ENCODE measurements around the gene GALNTL6.

Gene GALNTL6

GRCh38 chr4:171981185-171981584 is 168.0 kb downstream of the GALNTL6 start:
- no peak overlapping the region for H3K4me3 ChIP-seq (ENCODE audit: low read length in 2 of 2)
- no peaks in the 10 kb centered on the region for H3K27me3 ChIP-seq (ENCODE audit: control insufficient read depth in 2 of 2, insufficient read depth in 2 of 2, low read length in 2 of 2)
- H3K36me3 ChIP-seq (ENCODE audit: control insufficient read depth in 2 of 2, insufficient read depth in 2 of 2, low read length in 2 of 2), result no peaks in the 10 kb centered on the region
- no peak overlapping the region for H3K27ac ChIP-seq (ENCODE audit: low read depth in 2 of 2, low read length in 2 of 2)
- H3K4me1 ChIP-seq (ENCODE audit: control insufficient read depth in 2 of 2, insufficient read depth in 2 of 2, low read length in 2 of 2), result peaks cover 0 to 3% of the 10 kb centered on the region in 2 donors
- no peak overlapping the region for H3K9ac ChIP-seq (ENCODE audit: low read depth in 1 of 2, low read length in 2 of 2)
- no peaks in the 10 kb centered on the region for H3K9me3 ChIP-seq (ENCODE audit: control insufficient read depth in 2 of 2, low read length in 2 of 2)

DNA sequence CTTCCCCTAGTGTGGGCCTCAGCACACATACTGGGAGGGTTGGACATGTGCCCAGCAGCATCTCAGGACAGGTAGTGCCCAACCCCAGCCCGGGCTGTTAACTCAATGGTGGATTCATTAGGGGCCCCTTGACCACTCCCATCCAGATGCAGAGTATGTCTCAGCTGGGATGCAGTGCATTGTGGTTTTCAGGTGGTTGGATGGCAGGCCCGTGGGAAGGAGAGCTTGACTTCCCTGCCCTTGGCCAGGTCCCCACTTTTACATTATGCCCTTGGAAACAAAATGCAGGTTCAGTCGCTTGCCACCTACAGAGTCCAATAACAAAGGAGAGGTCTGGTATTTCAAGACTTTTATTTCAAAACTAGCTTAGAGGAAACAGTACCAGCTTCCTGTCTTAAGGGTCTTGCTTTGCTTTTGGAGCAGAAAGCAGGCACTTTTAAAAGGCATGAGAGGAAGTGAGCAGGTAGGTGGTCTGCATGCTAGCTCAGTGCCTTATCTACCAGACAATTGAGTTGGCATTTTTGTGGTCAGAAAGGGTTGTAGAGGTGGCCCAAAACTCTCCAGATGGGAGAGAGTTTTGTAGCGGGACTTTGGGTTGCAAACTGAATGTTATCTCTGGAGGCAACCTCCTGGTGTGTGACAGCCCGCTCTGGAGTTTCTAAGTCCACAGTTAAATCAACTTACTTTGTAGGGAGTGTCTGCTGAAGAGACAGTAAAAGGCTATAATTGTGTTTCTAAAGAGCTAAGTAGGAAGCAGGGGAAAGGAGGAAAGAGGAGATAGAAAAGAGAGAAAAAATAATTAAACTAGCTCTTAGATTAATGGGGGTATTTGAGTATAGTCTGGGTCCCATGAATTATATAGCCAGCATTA is 171.0 kb downstream of the GALNTL6 start:
- Histone ChIP-seq H3K27me3 (ENCODE audit: control insufficient read depth in 2 of 2, insufficient read depth in 2 of 2, low read length in 2 of 2) (no peaks in the 10 kb centered on the region), H3K9ac (ENCODE audit: low read depth in 1 of 2, low read length in 2 of 2) (no peak overlapping the region), H3K4me3 (ENCODE audit: low read length in 2 of 2) (peak overlapping the region in 1 of 2 donors; percentile 23), H3K27ac (ENCODE audit: low read depth in 2 of 2, low read length in 2 of 2) (no peak overlapping the region), H3K36me3 (ENCODE audit: control insufficient read depth in 2 of 2, insufficient read depth in 2 of 2, low read length in 2 of 2) (no peaks in the 10 kb centered on the region), H3K9me3 (ENCODE audit: control insufficient read depth in 2 of 2, low read length in 2 of 2) (no peaks in the 10 kb centered on the region), H3K4me1 (ENCODE audit: control insufficient read depth in 2 of 2, insufficient read depth in 2 of 2, low read length in 2 of 2) (peaks cover 0 to 3% of the 10 kb centered on the region in 2 donors)

- Histone ChIP-seq H3K36me3 (ENCODE audit: control insufficient read depth in 2 of 2, insufficient read depth in 2 of 2, low read length in 2 of 2) (no peaks in the 10 kb centered on the region), H3K27ac (ENCODE audit: low read depth in 2 of 2, low read length in 2 of 2) (no peak overlapping the region), H3K4me1 (ENCODE audit: control insufficient read depth in 2 of 2, insufficient read depth in 2 of 2, low read length in 2 of 2) (peaks cover 0 to 3% of the 10 kb centered on the region in 2 donors), H3K9me3 (ENCODE audit: control insufficient read depth in 2 of 2, low read length in 2 of 2) (no peaks in the 10 kb centered on the region), H3K9ac (ENCODE audit: low read depth in 1 of 2, low read length in 2 of 2) (no peak overlapping the region), H3K4me3 (ENCODE audit: low read length in 2 of 2) (peak overlapping the region in 1 of 2 donors; percentile 23), H3K27me3 (ENCODE audit: control insufficient read depth in 2 of 2, insufficient read depth in 2 of 2, low read length in 2 of 2) (no peaks in the 10 kb centered on the region)
Observed at GRCh38 chr4:171985129-171985528, 171.9 kb downstream of the GALNTL6 start.

DNA sequence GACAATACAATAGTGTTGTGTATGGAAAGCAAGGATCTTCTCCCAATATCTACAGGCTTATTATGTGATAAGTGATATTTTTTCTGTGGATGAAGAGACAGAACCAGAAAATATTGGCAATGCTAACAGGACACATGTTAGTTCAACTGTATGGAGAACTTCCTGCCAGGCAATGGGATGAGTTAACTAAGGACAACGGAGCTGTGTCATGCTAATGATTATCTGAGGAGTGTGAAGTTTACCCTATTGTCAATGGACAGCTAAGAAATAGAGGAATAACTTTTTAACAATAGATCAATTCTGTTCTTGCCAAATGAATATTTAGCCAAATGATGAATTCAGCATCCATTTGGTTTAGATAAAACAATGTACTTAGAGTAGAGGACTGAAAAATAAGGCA is 180.0 kb downstream of the GALNTL6 start:
- H3K27me3 ChIP-seq (ENCODE audit: control insufficient read depth in 2 of 2, insufficient read depth in 2 of 2, low read length in 2 of 2), result no peaks in the 10 kb centered on the region
- H3K9me3 ChIP-seq (ENCODE audit: control insufficient read depth in 2 of 2, low read length in 2 of 2), result no peaks in the 10 kb centered on the region
- H3K9ac ChIP-seq (ENCODE audit: low read depth in 1 of 2, low read length in 2 of 2), result no peak overlapping the region

GRCh38 chr4:172007889-172008288 is 194.7 kb downstream of the GALNTL6 start:
- Histone ChIP-seq H3K27ac (ENCODE audit: low read depth in 2 of 2, low read length in 2 of 2) (no peak overlapping the region), H3K4me1 (ENCODE audit: control insufficient read depth in 2 of 2, insufficient read depth in 2 of 2, low read length in 2 of 2) (no peaks in the 10 kb centered on the region), H3K4me3 (ENCODE audit: low read length in 2 of 2) (no peak overlapping the region), H3K9me3 (ENCODE audit: control insufficient read depth in 2 of 2, low read length in 2 of 2) (no peaks in the 10 kb centered on the region), H3K36me3 (ENCODE audit: control insufficient read depth in 2 of 2, insufficient read depth in 2 of 2, low read length in 2 of 2) (no peaks in the 10 kb centered on the region), H3K27me3 (ENCODE audit: control insufficient read depth in 2 of 2, insufficient read depth in 2 of 2, low read length in 2 of 2) (no peaks in the 10 kb centered on the region), H3K9ac (ENCODE audit: low read depth in 1 of 2, low read length in 2 of 2) (no peak overlapping the region)

More for the DNA sequence above, 180.0 kb downstream of the GALNTL6 start:
- Histone ChIP-seq H3K27ac (ENCODE audit: low read depth in 2 of 2, low read length in 2 of 2) (no peak overlapping the region), H3K36me3 (ENCODE audit: control insufficient read depth in 2 of 2, insufficient read depth in 2 of 2, low read length in 2 of 2) (no peaks in the 10 kb centered on the region), H3K4me1 (ENCODE audit: control insufficient read depth in 2 of 2, insufficient read depth in 2 of 2, low read length in 2 of 2) (no peaks in the 10 kb centered on the region), H3K4me3 (ENCODE audit: low read length in 2 of 2) (no peak overlapping the region)

DNA sequence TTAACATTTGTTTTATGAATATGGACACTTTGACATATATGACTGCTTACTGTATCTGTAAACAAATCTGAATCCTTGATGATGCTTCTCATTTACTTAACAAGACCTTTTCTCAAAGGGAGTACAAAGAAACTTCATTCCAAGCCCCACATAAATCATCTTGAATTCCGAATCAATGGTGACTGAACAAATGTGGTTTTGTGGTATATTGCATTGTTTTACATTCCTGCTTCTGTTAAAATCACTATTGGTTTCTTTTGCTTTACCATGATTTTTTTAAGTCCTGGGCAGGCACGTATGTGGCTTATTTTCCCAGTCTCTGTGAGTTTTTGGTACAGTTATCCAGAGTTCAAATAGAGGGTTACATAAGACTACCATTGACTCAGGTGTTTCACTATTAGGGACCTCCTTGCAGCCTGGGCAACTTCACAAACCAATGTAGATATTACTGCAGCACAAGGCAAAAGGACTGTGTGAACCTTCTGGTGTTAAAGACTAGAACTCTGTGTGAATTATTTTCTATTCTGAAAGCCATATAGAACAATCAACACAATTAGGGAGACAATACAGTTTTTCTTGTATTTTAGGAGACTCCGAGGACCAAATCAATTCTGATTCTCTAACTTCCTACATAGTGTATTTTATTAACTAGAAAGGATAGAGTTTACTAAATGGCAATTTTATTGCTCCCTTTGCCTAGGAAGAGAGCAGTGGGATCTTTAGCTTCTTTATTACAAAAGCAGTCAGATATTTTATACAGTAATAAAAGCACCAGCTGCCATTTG is 196.4 kb downstream of the GALNTL6 start:
- no peak overlapping the region for H3K27ac ChIP-seq (ENCODE audit: low read depth in 2 of 2, low read length in 2 of 2)
- H3K9ac ChIP-seq (ENCODE audit: low read depth in 1 of 2, low read length in 2 of 2), result no peak overlapping the region
- H3K4me3 ChIP-seq (ENCODE audit: low read length in 2 of 2), result no peak overlapping the region
- H3K36me3 ChIP-seq (ENCODE audit: control insufficient read depth in 2 of 2, insufficient read depth in 2 of 2, low read length in 2 of 2), result no peaks in the 10 kb centered on the region
- H3K27me3 ChIP-seq (ENCODE audit: control insufficient read depth in 2 of 2, insufficient read depth in 2 of 2, low read length in 2 of 2), result no peaks in the 10 kb centered on the region
- H3K4me1 ChIP-seq (ENCODE audit: control insufficient read depth in 2 of 2, insufficient read depth in 2 of 2, low read length in 2 of 2), result no peaks in the 10 kb centered on the region
- no peaks in the 10 kb centered on the region for H3K9me3 ChIP-seq (ENCODE audit: control insufficient read depth in 2 of 2, low read length in 2 of 2)

GRCh38 chr4:172011196-172011595 is 198.0 kb downstream of the GALNTL6 start:
- no peak overlapping the region for H3K9ac ChIP-seq (ENCODE audit: low read depth in 1 of 2, low read length in 2 of 2)
- no peaks in the 10 kb centered on the region for H3K27me3 ChIP-seq (ENCODE audit: control insufficient read depth in 2 of 2, insufficient read depth in 2 of 2, low read length in 2 of 2)
- H3K9me3 ChIP-seq (ENCODE audit: control insufficient read depth in 2 of 2, low read length in 2 of 2), result no peaks in the 10 kb centered on the region
- no peaks in the 10 kb centered on the region for H3K36me3 ChIP-seq (ENCODE audit: control insufficient read depth in 2 of 2, insufficient read depth in 2 of 2, low read length in 2 of 2)
- H3K4me3 ChIP-seq (ENCODE audit: low read length in 2 of 2), result no peak overlapping the region
- H3K27ac ChIP-seq (ENCODE audit: low read depth in 2 of 2, low read length in 2 of 2), result no peak overlapping the region
- H3K4me1 ChIP-seq (ENCODE audit: control insufficient read depth in 2 of 2, insufficient read depth in 2 of 2, low read length in 2 of 2), result no peaks in the 10 kb centered on the region

- H3K9me3 ChIP-seq (ENCODE audit: control insufficient read depth in 2 of 2, low read length in 2 of 2), result no peaks in the 10 kb centered on the region
- no peaks in the 10 kb centered on the region for H3K36me3 ChIP-seq (ENCODE audit: control insufficient read depth in 2 of 2, insufficient read depth in 2 of 2, low read length in 2 of 2)
- no peak overlapping the region for H3K27ac ChIP-seq (ENCODE audit: low read depth in 2 of 2, low read length in 2 of 2)
- H3K9ac ChIP-seq (ENCODE audit: low read depth in 1 of 2, low read length in 2 of 2), result no peak overlapping the region
- no peak overlapping the region for H3K4me3 ChIP-seq (ENCODE audit: low read length in 2 of 2)
- no peaks in the 10 kb centered on the region for H3K27me3 ChIP-seq (ENCODE audit: control insufficient read depth in 2 of 2, insufficient read depth in 2 of 2, low read length in 2 of 2)
- no peaks in the 10 kb centered on the region for H3K4me1 ChIP-seq (ENCODE audit: control insufficient read depth in 2 of 2, insufficient read depth in 2 of 2, low read length in 2 of 2)
Observed at GRCh38 chr4:172018358-172018757, 205.2 kb downstream of the GALNTL6 start.

- no peaks in the 10 kb centered on the region for H3K27me3 ChIP-seq (ENCODE audit: control insufficient read depth in 2 of 2, insufficient read depth in 2 of 2, low read length in 2 of 2)
- no peaks in the 10 kb centered on the region for H3K36me3 ChIP-seq (ENCODE audit: control insufficient read depth in 2 of 2, insufficient read depth in 2 of 2, low read length in 2 of 2)
- no peaks in the 10 kb centered on the region for H3K4me1 ChIP-seq (ENCODE audit: control insufficient read depth in 2 of 2, insufficient read depth in 2 of 2, low read length in 2 of 2)
- H3K27ac ChIP-seq (ENCODE audit: low read depth in 2 of 2, low read length in 2 of 2), result no peak overlapping the region
- no peak overlapping the region for H3K4me3 ChIP-seq (ENCODE audit: low read length in 2 of 2)
- H3K9ac ChIP-seq (ENCODE audit: low read depth in 1 of 2, low read length in 2 of 2), result no peak overlapping the region
- no peaks in the 10 kb centered on the region for H3K9me3 ChIP-seq (ENCODE audit: control insufficient read depth in 2 of 2, low read length in 2 of 2)
Observed at GRCh38 chr4:172035562-172035961, 222.4 kb downstream of the GALNTL6 start.

DNA sequence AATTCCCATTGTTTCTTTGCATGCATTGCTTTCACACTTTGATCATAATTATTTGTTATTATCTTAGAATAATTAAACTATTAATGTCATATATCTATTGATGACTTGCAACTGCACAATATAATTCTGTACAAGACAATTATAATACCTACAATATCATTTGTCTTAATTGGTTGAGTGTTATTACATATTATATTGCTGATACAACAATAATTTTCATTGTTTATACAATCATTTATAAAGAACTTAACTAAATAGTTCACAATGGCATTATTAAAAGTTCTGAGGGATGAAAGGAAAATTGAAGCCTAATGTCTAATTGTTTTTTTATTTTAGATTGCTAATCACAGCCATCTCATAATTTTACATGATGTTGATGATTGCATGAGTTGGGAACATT is 227.6 kb downstream of the GALNTL6 start:
- Histone ChIP-seq H3K4me3 (ENCODE audit: low read length in 2 of 2) (no peak overlapping the region), H3K4me1 (ENCODE audit: control insufficient read depth in 2 of 2, insufficient read depth in 2 of 2, low read length in 2 of 2) (no peaks in the 10 kb centered on the region), H3K9me3 (ENCODE audit: control insufficient read depth in 2 of 2, low read length in 2 of 2) (no peaks in the 10 kb centered on the region), H3K27me3 (ENCODE audit: control insufficient read depth in 2 of 2, insufficient read depth in 2 of 2, low read length in 2 of 2) (no peaks in the 10 kb centered on the region), H3K36me3 (ENCODE audit: control insufficient read depth in 2 of 2, insufficient read depth in 2 of 2, low read length in 2 of 2) (no peaks in the 10 kb centered on the region), H3K9ac (ENCODE audit: low read depth in 1 of 2, low read length in 2 of 2) (no peak overlapping the region), H3K27ac (ENCODE audit: low read depth in 2 of 2, low read length in 2 of 2) (no peak overlapping the region)
